ENCODE measurements around the gene SERPINB10.
A peak's percentile ranks its signal among the peaks of the same experiment; 100 is the strongest.
"Not testable (repeated sequence)": the region's sequence is repeated elsewhere in the genome, so short reads cannot be mapped to it uniquely, and the experiment has no call there.

The SERPINB10 gene

GRCh38 chr18:63892566-63892965, 15.2 kb upstream of the SERPINB10 start:
- DNase-seq (ENCODE audit: low spot score) = no peak

- DNase-seq (ENCODE audit: low spot score) = no peak
Measured at GRCh38 chr18:63894106-63894772, 13.5 kb upstream of the SERPINB10 start.

GRCh38 chr18:63895190-63895589, 12.6 kb upstream of the SERPINB10 start:
- DNase-seq (ENCODE audit: low spot score) = no peak

GRCh38 chr18:63897072-63897471, 10.7 kb upstream of the SERPINB10 start:
- DNase-seq (ENCODE audit: low spot score) = no peak

DNA sequence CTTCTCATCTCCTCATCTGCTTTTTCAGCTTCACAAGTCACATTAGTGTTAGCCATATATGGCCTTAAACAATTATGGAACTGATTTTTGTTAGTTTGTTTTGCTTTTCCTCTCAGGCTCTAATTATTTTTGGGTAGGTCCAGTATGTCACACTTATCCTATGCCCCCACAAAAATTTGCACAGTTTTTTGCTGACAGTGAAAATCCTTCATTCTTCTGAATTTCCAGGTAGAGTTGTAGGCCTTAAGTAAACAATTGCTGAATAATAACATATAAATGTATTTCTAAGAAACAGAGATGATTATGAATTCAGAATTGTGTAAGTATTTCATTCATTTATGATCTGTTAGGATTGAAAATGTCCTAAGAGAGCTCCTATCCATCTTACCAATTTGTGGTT, 8.6 kb upstream of the SERPINB10 start:
- DNase-seq (ENCODE audit: low spot score) = no peak

DNA sequence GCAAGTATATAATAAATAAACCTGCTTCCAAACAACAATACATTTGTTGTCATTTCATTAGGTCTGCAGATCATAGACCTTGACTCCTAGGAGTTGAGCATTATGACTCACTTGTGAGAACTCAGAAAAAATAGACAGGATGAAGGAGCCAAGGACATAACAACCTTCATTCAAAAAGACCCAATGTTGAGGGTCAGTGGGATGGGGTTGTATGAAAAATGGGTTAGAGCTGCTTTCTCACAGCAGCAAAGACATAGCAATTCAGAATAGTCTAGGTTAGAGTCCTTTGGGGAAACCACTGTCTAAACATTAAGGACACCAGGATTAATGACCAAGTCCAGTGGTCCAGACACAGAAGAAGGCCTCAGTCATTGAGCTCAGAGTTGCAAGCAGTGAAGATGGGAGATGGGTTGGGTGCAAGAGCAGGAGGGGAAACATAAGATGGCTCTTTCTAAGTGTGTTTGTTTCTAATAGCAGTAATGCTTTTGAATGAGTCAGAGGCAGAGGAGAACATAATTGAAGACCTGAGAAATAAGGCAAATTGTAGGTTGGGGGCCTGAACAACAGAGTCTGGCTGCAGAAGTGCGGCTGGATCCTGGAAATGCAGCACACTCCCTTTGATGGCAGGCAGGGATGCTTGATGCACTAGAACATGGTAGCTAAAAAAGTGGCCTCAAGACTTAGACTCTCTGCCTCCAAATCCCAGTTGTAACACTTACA, 3.7 kb upstream of the SERPINB10 start:
- DNase-seq (ENCODE audit: low spot score) = no peak

DNA sequence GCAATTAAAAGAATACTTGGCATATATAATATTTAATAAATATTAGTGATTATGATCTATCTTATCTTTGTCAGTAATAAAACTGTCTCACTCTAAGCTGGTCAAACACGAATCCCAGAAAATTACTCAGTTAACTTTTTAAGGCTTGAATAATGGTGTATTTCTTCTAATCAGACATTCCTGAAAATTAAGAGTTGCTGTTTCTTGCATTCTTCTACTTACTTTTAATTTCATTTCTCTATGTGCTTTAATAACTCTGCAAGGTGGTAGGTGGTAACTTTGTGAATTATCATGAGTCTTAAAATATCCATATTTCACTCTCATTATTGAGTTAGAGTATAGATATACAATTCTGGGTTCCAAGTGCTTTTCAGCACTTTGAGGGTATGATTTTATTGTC, 3.1 kb upstream of the SERPINB10 start:
- no peak for DNase-seq (ENCODE audit: low spot score)

GRCh38 chr18:63905361-63905760, 2.4 kb upstream of the SERPINB10 start:
- DNase-seq (ENCODE audit: low spot score) = no peak

DNA sequence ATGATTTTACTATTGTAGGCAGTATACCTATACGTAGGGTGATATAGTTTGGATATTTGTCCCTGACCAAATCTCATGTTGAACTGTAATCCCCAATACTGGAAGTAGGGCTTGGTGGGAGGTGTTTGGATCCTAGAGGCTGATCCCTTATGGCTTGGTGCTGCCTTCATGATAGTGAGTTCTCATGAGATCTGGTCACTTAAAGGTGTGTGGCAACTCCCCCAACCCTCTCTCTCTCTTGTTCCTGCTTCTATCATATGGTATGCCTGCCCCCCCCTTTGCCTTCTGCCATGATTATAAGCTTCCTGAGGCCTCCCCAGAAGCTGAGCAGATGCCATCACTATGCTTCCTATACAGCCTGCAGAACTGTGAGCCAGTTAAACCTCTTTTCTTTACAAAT, 1.7 kb upstream of the SERPINB10 start:
- DNase-seq (ENCODE audit: low spot score) = no peak

DNA sequence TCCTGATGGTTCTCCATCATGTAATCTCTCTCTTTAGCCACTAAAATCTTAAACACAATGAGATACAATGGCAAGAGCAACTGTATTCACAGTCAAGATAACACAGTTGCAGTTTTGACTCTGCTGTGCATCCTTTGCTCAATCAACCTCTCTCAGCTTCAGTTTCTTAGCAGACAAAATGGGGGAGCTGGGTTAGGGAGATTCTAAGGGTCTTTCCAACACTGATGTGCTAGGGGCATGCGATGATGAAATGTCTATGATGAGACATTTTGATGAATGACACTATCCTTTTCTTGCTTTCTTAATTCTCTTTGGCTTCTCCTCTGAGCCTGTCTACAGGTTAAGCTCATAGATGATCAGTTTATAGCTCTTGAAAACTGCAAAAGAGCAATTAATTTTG, 1.1 kb downstream of the SERPINB10 start:
- DNase-seq (ENCODE audit: low spot score) = no peak

DNA sequence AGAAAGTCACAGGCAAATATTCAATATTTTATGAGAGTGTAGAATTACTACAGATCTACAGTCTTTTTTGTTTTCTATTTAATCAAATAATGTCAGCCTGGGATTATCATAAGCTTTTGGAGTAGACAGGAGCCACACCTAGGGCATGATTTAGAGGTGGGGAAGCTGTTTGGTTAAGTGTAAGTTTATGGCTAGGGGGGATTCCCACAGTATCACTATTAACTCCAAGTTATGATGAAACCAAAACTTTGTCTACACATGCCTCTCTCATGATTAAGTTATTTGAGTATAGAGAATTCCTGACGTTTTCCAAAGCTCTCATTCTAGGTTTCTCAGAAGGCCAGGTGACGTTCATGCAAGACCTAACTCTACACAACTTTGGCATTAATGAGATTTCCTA, 2.1 kb downstream of the SERPINB10 start:
- DNase-seq (ENCODE audit: low spot score) = no peak

DNA sequence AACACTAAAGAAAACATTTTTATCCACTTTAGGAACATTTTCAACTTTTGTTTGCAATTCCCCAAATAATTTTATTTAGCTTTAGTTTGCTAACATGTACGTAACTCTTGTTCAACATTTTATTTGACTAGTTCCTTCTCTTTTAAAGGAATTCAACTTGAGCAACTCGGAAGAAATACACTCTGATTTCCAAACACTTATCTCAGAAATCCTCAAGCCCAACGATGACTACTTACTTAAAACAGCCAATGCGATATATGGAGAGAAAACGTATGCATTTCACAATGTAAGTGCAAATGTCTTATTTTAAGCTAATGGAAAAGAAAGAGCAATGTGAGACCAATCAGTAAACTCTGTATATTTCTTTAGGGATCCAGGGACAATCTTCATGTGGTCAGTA, 10.1 kb downstream of the SERPINB10 start:
- DNase-seq (ENCODE audit: low spot score) = no peak

- no peak for DNase-seq (ENCODE audit: low spot score)
Measured at GRCh38 chr18:63922049-63922448, 14.3 kb downstream of the SERPINB10 start.

- no peak for DNase-seq (ENCODE audit: low spot score)
Measured at GRCh38 chr18:63924551-63924950, 16.8 kb downstream of the SERPINB10 start.

GRCh38 chr18:63928331-63928730, 20.6 kb downstream of the SERPINB10 start:
- DNase-seq (ENCODE audit: low spot score) = no peak

DNA sequence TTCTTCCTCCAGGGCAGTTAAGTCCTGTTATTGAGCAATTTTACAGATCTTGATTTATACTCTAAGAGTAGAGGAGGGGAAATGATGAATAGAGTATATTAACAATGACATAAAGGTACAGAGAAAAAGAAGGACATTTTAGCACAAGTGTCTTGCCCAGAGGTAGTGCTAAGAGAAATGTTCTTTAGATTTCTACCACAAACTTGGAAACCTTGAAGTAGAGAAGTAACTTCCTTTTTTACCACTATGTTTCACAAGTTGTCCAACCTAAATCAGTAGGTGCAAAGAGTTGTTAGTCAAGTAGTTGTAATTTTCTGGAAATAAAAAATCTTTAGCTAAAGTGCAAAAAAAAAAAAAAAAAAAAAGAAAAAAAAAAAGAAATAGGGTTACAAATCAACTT, 21.6 kb downstream of the SERPINB10 start:
- not testable (repeated sequence) for DNase-seq (ENCODE audit: low spot score)

- no peak for DNase-seq (ENCODE audit: low spot score)
Measured at GRCh38 chr18:63930773-63931354, 23.1 kb downstream of the SERPINB10 start.

- peak; percentile 44 for DNase-seq (ENCODE audit: low spot score)
Measured at GRCh38 chr18:63936156-63936931, 28.6 kb downstream of the SERPINB10 start.

GRCh38 chr18:63936932-63937393, 29.2 kb downstream of the SERPINB10 start:
- no peak for DNase-seq (ENCODE audit: low spot score)

DNA sequence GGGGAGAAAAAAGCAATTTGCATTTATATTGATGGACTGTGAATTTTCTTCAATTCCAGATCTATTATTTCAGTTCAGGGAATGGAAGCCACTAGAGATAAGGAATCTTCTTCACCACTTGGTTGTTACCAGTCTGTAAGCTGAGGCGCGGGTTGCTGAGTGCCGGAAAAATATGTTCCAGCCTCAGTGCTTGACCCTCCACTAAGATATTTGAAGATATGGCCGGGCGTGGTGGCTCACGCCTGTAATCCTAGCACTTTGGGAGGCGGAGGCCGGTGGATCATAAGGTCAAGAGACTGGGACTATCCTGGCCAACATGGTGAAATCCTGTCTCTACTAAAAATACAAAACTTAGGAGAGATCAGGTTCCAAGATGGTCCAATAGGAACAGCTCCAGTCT, 32.2 kb downstream of the SERPINB10 start:
- DNase-seq (ENCODE audit: low spot score) = no peak

DNA sequence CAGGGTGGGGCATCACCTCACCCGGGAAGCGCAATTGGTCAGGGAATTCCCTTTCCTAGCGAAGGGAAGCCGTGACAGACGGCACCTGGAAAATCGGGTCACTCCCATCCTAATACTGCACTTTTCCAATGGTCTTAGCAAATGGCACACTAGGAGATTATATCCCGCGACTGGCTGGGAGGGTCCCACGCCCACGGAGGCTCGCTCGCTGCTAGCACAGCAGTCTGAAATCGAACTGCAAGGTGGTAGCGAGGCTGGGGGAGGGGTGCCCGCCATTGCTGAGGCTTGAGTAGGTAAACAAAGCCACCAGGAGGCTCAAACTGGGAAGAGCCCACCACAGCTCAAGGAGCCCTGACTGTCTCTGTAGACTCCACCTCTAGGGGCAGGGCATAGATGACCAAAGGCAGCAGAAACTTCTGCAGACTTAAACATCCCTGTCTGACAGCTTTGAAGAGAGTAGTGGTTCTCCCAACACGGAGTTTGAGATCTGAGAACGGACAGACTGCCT, 32.8 kb downstream of the SERPINB10 start:
- not testable (repeated sequence) for DNase-seq (ENCODE audit: low spot score)

DNA sequence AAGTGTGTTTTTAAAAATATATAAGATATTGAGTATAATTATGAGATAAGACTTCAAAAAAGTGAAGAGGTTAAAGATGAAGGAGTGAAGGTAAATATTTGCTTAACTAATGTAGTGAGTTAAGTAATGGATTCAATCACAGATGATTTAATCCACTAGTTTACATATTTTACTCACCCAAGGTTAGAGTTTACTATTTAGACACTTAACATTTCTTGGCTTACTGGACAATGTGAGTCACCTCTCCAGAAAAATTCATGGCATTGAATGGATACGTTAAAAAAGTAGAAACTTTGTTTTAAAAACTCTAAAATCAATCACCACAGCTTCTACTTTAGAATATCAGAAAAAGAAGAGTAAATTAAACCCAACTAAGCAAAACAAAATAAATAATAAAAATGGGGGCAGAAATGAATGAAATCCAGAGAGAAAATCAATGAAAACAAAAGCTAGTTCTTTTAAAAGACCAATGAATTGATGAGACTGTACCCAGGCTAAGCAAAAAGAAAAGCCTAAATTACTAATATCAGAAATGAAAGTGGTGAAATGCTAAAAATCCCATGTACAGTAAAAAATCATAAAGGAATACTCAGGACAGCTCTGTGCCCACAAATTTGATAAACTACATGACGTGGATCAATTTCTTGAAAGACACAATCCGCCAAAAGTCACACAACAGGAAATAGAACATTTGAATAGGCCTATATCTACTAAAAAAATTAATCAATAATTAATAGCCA, 39.5 kb downstream of the SERPINB10 start:
- DNase-seq (ENCODE audit: low spot score) = no peak
